Measurements from ENCODE around the gene ABCC11. TPM values are rescaled to one million over a fixed set of nuclear protein-coding genes. Genes with fewer than 3 reads are reported as not detected.

The ABCC11 gene
- total RNA-seq, 2 donors from 2014 or later = 0.50 TPM; not detected in 1

DNA sequence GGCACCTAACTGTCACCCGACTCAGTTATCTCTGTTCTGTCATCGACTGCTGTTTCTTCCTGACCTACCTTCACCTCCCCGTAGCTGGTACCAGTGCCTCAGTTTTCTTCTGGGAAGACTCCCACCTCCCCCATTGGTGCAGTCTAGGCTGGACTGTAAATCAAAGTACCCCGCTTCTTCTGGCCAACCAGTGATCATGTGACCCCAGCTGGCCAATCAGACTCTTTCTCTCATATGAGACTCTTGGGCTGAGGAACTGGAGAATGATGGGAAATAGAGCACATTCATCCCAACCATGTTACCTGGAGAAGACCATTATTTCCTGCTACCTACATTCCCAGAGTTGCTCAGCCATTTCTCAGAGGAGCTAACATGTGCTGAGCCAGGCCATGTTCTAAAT, 23.8 kb downstream of the ABCC11 start:
- Mint-ChIP-seq H3K9me3 (peaks cover 0 to 8% of the 10 kb centered on the region in 2 donors), H3K36me3 (no peaks in the 10 kb centered on the region), H3K27ac (no peak overlapping the region)
- no peak for DNase-seq (ENCODE audit: low spot score in 2 of 2)
- ATAC-seq = no peak

GRCh38 chr16:48220891-48221290, 26.4 kb downstream of the ABCC11 start:
- Mint-ChIP-seq H3K27ac (no peak overlapping the region), H3K36me3 (no peaks in the 10 kb centered on the region), H3K9me3 (peaks cover 0 to 9% of the 10 kb centered on the region in 2 donors)
- no peak for DNase-seq (ENCODE audit: low spot score in 2 of 2)
- no peak for ATAC-seq

GRCh38 chr16:48218473-48218872, 28.9 kb downstream of the ABCC11 start:
- no peak for ATAC-seq
- no peaks in the 10 kb centered on the region for H3K36me3 Mint-ChIP-seq
- DNase-seq (ENCODE audit: low spot score in 2 of 2) = no peak
- H3K27ac Mint-ChIP-seq = no peak overlapping the region
- H3K9me3 Mint-ChIP-seq = peaks cover 0 to 7% of the 10 kb centered on the region in 2 donors

DNA sequence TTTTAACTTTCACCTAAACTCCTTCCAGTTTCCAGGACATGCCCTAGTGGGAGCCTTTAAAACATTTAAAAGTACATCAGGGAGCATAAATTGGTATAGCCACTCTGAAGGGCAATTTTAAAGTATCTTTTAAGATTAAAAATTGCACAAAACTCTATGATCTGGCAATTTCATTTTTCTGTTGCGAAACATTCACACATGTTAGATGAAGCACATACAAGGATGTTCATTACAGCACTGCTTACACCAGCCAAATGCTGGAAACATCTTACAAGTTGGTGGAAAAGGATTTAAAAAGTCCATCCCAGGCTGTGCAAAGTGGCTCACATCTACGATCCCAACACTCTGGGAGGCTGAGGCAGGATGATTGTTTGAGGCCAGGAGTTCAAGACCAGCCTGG, 29.6 kb downstream of the ABCC11 start:
- DNase-seq (ENCODE audit: low spot score in 2 of 2) (no peak), ATAC-seq (no peak)
- H3K9me3 Mint-ChIP-seq = peaks cover 0 to 4% of the 10 kb centered on the region in 2 donors
- no peaks in the 10 kb centered on the region for H3K36me3 Mint-ChIP-seq
- no peak overlapping the region for H3K27ac Mint-ChIP-seq

GRCh38 chr16:48215738-48216137, 31.6 kb downstream of the ABCC11 start:
- no peak for ATAC-seq
- Mint-ChIP-seq H3K36me3 (no peaks in the 10 kb centered on the region), H3K27ac (no peak overlapping the region), H3K9me3 (peaks cover 0 to 4% of the 10 kb centered on the region in 2 donors)
- DNase-seq (ENCODE audit: low spot score in 2 of 2) = no peak

DNA sequence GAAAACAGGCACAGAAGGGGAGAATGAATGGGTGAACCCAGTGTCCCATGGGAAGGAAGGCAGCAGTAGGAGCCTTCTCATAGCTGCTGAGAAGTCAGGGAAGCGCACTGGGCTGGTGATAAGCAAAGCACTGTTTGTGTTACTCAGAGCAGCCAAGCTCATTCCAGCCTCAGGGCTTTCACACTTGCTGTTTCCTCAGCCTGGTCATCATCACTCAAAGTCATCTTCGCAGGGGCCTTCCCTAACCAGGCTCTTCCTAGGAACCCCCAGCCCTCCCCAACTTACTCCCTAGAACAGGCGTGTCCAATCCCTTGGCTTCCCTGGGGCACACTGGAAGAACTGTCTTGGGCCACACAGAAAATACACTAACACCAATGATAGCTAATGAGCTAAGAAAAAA, 35.3 kb downstream of the ABCC11 start:
- H3K9me3 Mint-ChIP-seq = no peaks in the 10 kb centered on the region
- DNase-seq (ENCODE audit: low spot score in 2 of 2) (no peak), ATAC-seq (no peak)
- H3K27ac Mint-ChIP-seq = no peak overlapping the region
- H3K36me3 Mint-ChIP-seq = no peaks in the 10 kb centered on the region

DNA sequence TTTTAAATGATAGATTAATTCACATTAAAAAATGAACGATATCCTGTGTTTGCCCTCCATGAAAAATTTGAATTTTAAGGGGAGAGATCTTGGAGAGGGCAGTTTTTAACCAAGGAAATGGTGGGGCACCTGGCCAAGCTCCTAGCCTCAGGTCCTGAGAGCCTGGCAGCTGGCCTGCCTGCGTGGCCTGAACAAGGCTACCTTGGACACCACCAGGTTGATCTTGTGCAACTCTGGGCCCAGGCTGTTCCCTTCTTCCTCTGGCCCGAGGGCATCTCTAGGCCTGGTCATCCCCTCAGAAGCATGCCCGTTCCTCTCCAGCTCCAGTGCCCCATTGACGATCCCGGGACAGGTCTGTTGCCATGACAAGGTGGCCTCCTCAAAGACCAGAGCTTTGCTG, 36.6 kb downstream of the ABCC11 start:
- no peaks in the 10 kb centered on the region for H3K36me3 Mint-ChIP-seq
- no peak overlapping the region for H3K27ac Mint-ChIP-seq
- ATAC-seq (no peak), DNase-seq (ENCODE audit: low spot score in 2 of 2) (no peak)
- no peaks in the 10 kb centered on the region for H3K9me3 Mint-ChIP-seq

DNA sequence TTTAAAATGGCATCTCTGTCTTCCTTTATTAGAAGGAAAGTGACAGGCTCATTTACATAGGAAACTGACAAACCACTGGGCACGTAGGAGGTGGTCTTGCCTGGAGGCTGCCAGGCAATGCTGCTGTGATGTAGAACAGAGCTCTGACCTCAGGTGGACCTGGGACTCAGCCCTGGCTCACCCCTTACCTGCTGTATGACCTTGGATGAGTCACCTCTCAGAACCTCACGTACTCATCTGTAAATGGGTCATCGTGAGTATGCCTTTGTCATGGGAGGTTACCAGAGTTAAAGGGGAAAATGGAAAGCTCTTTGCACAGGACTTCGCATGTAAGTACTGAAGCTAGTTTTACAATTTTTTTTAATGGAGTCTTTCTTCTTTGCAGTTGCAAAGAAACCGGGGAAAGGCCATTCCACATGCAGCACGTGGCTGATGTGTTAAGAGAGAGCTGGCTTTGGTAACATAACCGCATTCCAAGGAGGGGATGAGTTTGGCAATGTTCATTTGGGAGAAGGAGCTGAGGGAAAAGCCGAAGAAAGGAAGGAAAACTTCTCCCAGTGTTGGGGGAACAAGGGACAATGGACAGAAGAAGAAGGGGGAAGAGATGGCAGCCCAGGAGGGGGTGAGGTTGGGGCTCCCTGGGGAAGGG, 40.6 kb downstream of the ABCC11 start:
- Mint-ChIP-seq H3K27ac (no peak overlapping the region), H3K9me3 (no peaks in the 10 kb centered on the region), H3K36me3 (no peaks in the 10 kb centered on the region)
- ATAC-seq (peak; percentile 62 to 67), DNase-seq (ENCODE audit: low spot score in 2 of 2) (no peak)

GRCh38 chr16:48204825-48205151, 42.6 kb downstream of the ABCC11 start:
- no peak for ATAC-seq
- no peak for DNase-seq (ENCODE audit: low spot score in 2 of 2)
- no peaks in the 10 kb centered on the region for H3K36me3 Mint-ChIP-seq
- no peaks in the 10 kb centered on the region for H3K9me3 Mint-ChIP-seq
- H3K27ac Mint-ChIP-seq = no peak overlapping the region

DNA sequence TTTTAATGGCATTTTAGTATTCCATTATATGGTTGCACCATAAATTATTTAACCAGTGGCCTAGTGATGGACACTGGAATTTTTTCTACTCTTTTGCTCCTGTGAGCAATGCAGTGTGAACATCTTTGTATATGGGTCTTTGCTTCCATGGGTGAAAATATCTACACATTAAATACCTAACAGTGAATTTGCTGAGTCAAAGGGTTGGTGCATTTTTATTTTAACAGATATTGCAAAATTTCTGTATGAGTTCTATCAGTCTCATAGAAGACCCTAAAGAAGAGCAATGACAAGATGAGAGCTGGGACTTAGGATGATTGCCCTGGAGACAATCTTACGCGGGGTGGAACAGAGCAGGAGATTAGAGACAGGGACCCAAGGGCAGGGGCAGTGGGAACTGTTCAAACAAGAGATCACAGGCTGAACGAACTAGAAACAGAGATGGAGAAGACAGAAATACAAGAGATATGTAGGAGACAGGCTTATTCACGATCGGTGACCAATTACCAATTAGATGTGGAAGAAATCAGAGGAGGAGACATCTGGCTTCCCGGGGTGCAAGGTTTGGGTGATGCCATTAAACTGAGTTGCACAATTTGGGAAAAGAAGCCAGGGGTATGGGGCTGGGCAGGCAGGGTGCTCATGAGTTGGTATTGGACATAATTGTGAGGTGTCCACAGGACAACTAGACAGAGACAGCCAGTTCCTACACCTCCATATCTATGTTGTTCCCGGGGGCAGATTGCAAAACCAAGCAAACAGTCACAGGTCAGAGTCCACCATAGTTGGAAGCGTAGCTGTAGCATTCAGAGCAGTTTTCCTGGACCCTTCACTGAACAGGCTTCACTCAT, 43.1 kb downstream of the ABCC11 start:
- Mint-ChIP-seq H3K36me3 (no peaks in the 10 kb centered on the region), H3K27ac (no peak overlapping the region), H3K9me3 (no peaks in the 10 kb centered on the region)
- ATAC-seq (no peak), DNase-seq (ENCODE audit: low spot score in 2 of 2) (no peak)

DNA sequence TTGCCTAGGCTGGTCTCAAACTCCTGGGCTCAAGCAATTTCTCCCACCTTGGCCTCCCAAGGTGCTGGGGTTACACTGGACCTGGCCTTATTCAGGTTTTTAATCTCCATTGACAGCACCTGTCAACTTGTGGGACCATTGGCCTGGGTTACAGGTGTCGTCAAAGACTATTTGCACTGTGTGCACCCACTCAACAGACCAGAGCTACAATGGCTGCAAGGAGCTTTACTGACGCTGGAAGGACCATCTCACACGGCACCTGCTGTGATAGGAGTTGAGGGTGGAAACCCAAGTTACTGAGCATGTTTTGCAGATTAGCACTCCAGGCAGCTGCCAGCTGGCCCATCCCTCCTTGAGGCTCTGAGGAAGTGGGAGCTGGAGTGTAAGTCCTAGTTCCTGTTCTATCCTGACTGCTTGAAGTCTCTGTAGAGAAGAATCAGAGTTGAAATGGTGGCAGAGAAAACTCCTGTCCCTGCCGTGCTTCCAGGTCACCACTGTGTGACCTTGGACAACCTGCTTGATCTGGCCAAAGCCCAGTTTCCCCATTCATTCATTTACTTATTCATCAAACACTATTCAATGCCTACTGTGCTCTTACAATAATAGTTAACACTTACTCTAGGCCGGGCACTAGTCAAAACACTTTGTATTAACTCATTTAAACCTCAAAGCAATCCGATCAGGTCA, 45.7 kb downstream of the ABCC11 start:
- ATAC-seq (no peak), DNase-seq (ENCODE audit: low spot score in 2 of 2) (no peak)
- Mint-ChIP-seq H3K27ac (no peak overlapping the region), H3K36me3 (no peaks in the 10 kb centered on the region), H3K9me3 (peaks cover 0 to 5% of the 10 kb centered on the region in 2 donors)

GRCh38 chr16:48197294-48197693, 50.0 kb downstream of the ABCC11 start:
- H3K27ac Mint-ChIP-seq = no peak overlapping the region
- H3K36me3 Mint-ChIP-seq = no peaks in the 10 kb centered on the region
- peaks cover 0 to 5% of the 10 kb centered on the region in 2 donors for H3K9me3 Mint-ChIP-seq
- DNase-seq (ENCODE audit: low spot score in 2 of 2) (no peak), ATAC-seq (no peak)

GRCh38 chr16:48194828-48195556, 52.3 kb downstream of the ABCC11 start:
- DNase-seq (ENCODE audit: low spot score in 2 of 2) = no peak
- Mint-ChIP-seq H3K27ac (no peak overlapping the region), H3K36me3 (no peaks in the 10 kb centered on the region), H3K9me3 (peaks cover 0 to 5% of the 10 kb centered on the region in 2 donors)
- no peak for ATAC-seq

- H3K27ac Mint-ChIP-seq = no peak overlapping the region
- DNase-seq (ENCODE audit: low spot score in 2 of 2) = no peak
- ATAC-seq = no peak
- peaks cover 0 to 5% of the 10 kb centered on the region in 2 donors for H3K9me3 Mint-ChIP-seq
- H3K36me3 Mint-ChIP-seq = no peaks in the 10 kb centered on the region
Measured at GRCh38 chr16:48193846-48194245, 53.5 kb downstream of the ABCC11 start.

DNA sequence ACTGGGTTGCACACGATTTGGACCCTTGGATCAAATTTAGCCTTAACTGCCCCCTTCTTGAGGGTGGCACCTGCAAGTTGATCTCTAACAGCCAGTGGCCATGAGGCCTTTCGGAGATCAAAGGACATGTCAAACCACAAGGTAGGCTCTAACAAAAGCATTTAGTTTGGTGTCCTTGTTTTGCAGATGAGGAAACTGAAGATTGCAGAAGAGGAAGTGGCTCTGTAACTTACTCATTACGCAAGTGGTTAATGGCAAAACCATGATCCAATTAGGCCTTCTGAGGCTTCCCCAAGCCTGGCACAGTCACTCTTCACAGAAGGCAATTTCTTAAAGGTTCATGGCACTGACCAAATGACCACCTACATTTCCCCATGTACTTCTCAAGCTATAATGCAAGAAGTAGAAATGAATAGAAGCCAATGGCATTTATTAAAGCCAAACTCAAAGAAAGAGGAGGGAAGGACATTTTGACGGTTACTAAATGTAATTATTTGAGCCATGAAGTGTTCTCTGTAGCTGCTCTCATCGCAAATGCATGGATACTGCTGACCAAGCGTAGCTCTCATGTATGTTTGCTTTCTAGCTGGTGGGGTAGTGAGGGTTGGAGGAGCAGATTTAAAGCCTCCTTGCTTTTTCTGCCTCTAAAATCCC, 58.8 kb downstream of the ABCC11 start:
- Mint-ChIP-seq H3K27ac (no peak overlapping the region), H3K36me3 (no peaks in the 10 kb centered on the region), H3K9me3 (no peaks in the 10 kb centered on the region)
- DNase-seq (ENCODE audit: low spot score in 2 of 2) (no peak), ATAC-seq (peak in 1 of 2 donors; percentile 18)

DNA sequence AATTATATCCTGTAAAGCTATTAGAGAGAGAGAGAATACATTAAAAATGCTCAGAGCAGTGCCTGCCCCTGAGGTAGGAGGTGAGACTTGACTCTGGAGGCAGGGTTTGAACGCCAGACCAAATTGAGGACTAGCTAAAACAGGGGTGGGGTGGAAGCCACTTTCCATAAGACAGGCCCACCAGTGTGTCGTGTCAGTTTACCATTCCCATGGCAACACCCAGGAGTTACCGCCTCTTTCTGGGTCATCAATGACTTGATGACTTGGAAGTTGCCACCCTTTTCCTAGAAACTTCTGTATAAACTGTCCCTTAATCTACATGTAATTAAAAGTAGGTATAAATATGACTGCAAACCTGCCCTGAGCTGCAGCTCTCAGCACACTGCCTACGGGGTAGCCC, 59.6 kb downstream of the ABCC11 start:
- Mint-ChIP-seq H3K9me3 (no peaks in the 10 kb centered on the region), H3K27ac (no peak overlapping the region), H3K36me3 (no peaks in the 10 kb centered on the region)
- DNase-seq (ENCODE audit: low spot score in 2 of 2) (no peak), ATAC-seq (no peak)
